Measurements from ENCODE around the gene ETS1. TPM values are rescaled to one million over a fixed set of nuclear protein-coding genes. Genes with fewer than 3 reads are reported as not detected.

Gene ETS1
- total RNA-seq, 1 experiment from 2014 or later = 29.9 TPM

DNA sequence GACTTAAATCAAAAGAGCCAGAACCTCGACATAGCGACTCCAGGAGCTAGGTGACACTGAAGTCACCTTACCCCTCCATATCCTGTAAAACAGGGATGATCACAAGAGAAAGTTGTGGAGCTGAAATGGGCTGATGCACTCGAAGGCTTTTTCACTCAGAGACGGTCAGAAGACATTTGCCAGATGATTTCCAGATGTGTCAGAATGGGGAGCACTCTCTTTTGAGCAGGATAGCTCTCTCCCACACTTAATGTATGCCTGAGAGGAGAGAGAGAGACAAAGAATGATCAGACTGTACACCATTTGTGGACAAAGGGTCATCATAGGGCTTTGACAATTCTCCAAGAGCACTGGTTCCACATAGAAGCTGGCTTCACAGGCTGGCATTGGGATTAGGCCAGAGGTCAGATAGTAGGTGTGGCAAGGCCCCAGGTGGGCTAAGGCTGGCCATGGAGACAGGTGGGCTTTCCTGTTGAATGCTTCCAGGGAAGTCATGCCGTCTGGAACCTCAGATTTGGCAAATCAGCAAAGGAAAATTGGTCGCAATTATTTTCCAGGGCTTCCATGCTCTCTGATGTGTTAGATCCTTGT lies 42.3 kb upstream of the ETS1 start:
- Histone ChIP-seq H3K79me1 (ENCODE audit: insufficient read depth, low read depth, low read length, poor library complexity, severe bottlenecking) (no peaks in the 10 kb centered on the region), H3T11ph (ENCODE audit: low read length) (no peak overlapping the region), H3K14ac (ENCODE audit: insufficient read depth, low read length) (no peak overlapping the region), H2AK5ac (ENCODE audit: insufficient read length, low read length) (no peak overlapping the region), H2BK120ac (ENCODE audit: low read depth, low read length, poor library complexity, severe bottlenecking) (no peak overlapping the region), H3K23ac (ENCODE audit: insufficient read length, low read depth, low read length) (no peak overlapping the region), H3K56ac (ENCODE audit: insufficient read length, low read depth, low read length) (no peak overlapping the region), H4K5ac (ENCODE audit: insufficient read length, low read depth, low read length) (no peak overlapping the region), H2BK12ac (ENCODE audit: insufficient read length, low read depth, low read length) (no peak overlapping the region), H3K27ac (ENCODE audit: insufficient read length, low read depth, low read length) (no peak overlapping the region), H3K18ac (ENCODE audit: insufficient read length, low read depth, low read length) (no peak overlapping the region), H2BK20ac (ENCODE audit: low read depth, low read length, poor library complexity, severe bottlenecking) (no peak overlapping the region), H2BK5ac (ENCODE audit: insufficient read length, low read length) (no peak overlapping the region), H3K79me2 (ENCODE audit: insufficient read depth, low read length) (no peaks in the 10 kb centered on the region), H3K9ac (ENCODE audit: extremely low read depth, insufficient read length, low read length) (no peak overlapping the region), H2BK15ac (ENCODE audit: low read depth, low read length) (no peak overlapping the region), H3K4me2 (ENCODE audit: insufficient read depth, insufficient read length, low read length) (no peak overlapping the region), H3K4me1 (ENCODE audit: insufficient read depth, low read length) (peaks cover 2% of the 10 kb centered on the region; the same call in 1 of the 2 replicates), H4K91ac (ENCODE audit: insufficient read length, low read depth, low read length) (no peak overlapping the region), H4K20me1 (ENCODE audit: control insufficient read depth, insufficient read depth, insufficient read length) (no peaks in the 10 kb centered on the region), H3K9me3 (ENCODE audit: control insufficient read depth, low read depth, low read length) (no peaks in the 10 kb centered on the region), H2AFZ (ENCODE audit: low read length) (no peak overlapping the region), H4K8ac (replicated peaks; ENCODE audit: insufficient read length, low read depth, low read length) (no peak overlapping the region), H3K27me3 (ENCODE audit: insufficient read depth, low read length) (no peaks in the 10 kb centered on the region), H3K23me2 (ENCODE audit: insufficient read length, low read depth, low read length, poor library complexity, severe bottlenecking) (no peaks in the 10 kb centered on the region), H3K4ac (ENCODE audit: low read depth, low read length) (no peak overlapping the region)
- TF ChIP-seq, protein P1, sequence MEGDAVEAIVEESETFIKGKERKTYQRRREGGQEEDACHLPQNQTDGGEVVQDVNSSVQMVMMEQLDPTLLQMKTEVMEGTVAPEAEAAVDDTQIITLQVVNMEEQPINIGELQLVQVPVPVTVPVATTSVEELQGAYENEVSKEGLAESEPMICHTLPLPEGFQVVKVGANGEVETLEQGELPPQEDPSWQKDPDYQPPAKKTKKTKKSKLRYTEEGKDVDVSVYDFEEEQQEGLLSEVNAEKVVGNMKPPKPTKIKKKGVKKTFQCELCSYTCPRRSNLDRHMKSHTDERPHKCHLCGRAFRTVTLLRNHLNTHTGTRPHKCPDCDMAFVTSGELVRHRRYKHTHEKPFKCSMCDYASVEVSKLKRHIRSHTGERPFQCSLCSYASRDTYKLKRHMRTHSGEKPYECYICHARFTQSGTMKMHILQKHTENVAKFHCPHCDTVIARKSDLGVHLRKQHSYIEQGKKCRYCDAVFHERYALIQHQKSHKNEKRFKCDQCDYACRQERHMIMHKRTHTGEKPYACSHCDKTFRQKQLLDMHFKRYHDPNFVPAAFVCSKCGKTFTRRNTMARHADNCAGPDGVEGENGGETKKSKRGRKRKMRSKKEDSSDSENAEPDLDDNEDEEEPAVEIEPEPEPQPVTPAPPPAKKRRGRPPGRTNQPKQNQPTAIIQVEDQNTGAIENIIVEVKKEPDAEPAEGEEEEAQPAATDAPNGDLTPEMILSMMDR (conservative IDR thresholded peaks at IDR 0.05) = no peak
- peaks cover 10 to 32% of the 10 kb centered on the region in 2 experiments for H3K4me1 Mint-ChIP-seq
- H3K27me3 Mint-ChIP-seq (ENCODE audit: low read depth) = peaks cover 14% of the 10 kb centered on the region
- H3K9me3 Mint-ChIP-seq = no peaks in the 10 kb centered on the region
- no peak for DNase-seq
- no CpG with 5 or more reads among the region's 6 CpGs for WGBS (ENCODE audit: extremely low coverage, insufficient read length, low lambda C conversion rate)
- H3K36me3 Mint-ChIP-seq (ENCODE audit: insufficient read depth in 1 of 3, low read depth in 3 of 3) = no peaks in the 10 kb centered on the region; a peak in 1 of 7 replicates
- no peak overlapping the region for H3K4me3 Mint-ChIP-seq
- H3K27ac Mint-ChIP-seq = no peak overlapping the region

Measured in H9 (cell line).